Keratinocyte (primary cell): ENCODE data around the gene TCF7L2. TPM values are rescaled to one million over a fixed set of nuclear protein-coding genes. Genes with fewer than 3 reads are reported as not detected.

Experiments
- DNase-seq: peaks from one replicate; pipeline ENCODE4 v3.0.0-alpha.2; 2011; ENCODE audit warnings: low read depth, missing footprints, low spot score
- FAIRE-seq: peaks from 2 replicates; lab custom pipeline; 2011; peaks lifted over from hg19 to GRCh38; lab: Jason Lieb, UNC
- H2AFZ ChIP-seq: 2 replicates; pipeline ENCODE4 v1.6.0; 2012; ENCODE audit warnings: low read length, control low read depth, inconsistent platforms; ENCODE audit not compliant: control insufficient read depth
- H3K27ac ChIP-seq: 2 replicates; pipeline ENCODE4 v1.5.1; 2011; ENCODE audit warnings: low read length; ENCODE audit not compliant: control insufficient read depth, insufficient read depth
- H3K27me3 ChIP-seq: 3 replicates; pipeline ENCODE4 v1.6.0; 2011; ENCODE audit warnings: low read length; ENCODE audit not compliant: control insufficient read depth, insufficient read depth; ENCODE audit errors: extremely low read depth
- H3K36me3 ChIP-seq, 2 experiments: 2 replicates in 1 of 2; 3 replicates in 1 of 2; pipeline ENCODE4 v1.5.1; 2011; ENCODE audit warnings: low read length in 2 of 2, mild to moderate bottlenecking in 1 of 2; ENCODE audit not compliant: control insufficient read depth in 2 of 2, insufficient read depth in 2 of 2; ENCODE audit errors: extremely low read depth in 1 of 2
- H3K4me1 ChIP-seq: 3 replicates; pipeline ENCODE4 v1.5.1; 2011; ENCODE audit warnings: low read length; ENCODE audit not compliant: control insufficient read depth, insufficient read depth; ENCODE audit errors: extremely low read depth
- H3K4me2 ChIP-seq: 3 replicates; pipeline ENCODE4 v1.6.0; 2011; ENCODE audit warnings: low read depth, low read length; ENCODE audit not compliant: control insufficient read depth, insufficient read depth; ENCODE audit errors: extremely low read depth
- H3K4me3 ChIP-seq, 3 experiments: fragments of 200-600 bp in 1 of 3; sonication (generic) in 1 of 3; 2 replicates in 2 of 3; 3 replicates in 1 of 3; pipeline ENCODE4 v1.5.1; 2011 to 2016; ENCODE audit warnings: low read length in 3 of 3, mild to moderate bottlenecking in 3 of 3, control low read depth in 2 of 3, inconsistent platforms in 1 of 3, low read depth in 1 of 3, mixed read lengths in 1 of 3, mixed run types in 1 of 3, moderate library complexity in 1 of 3; ENCODE audit not compliant: control insufficient read depth in 2 of 3, insufficient read depth in 2 of 3; ENCODE audit errors: extremely low read depth in 1 of 3
- H3K79me2 ChIP-seq: 2 replicates; pipeline ENCODE4 v1.6.0; 2012; ENCODE audit warnings: low read length; ENCODE audit not compliant: control insufficient read depth, insufficient read depth
- H3K9ac ChIP-seq: 3 replicates; pipeline ENCODE4 v1.6.0; 2011; ENCODE audit warnings: low read length; ENCODE audit not compliant: control insufficient read depth, insufficient read depth; ENCODE audit errors: extremely low read depth
- H3K9me1 ChIP-seq: 3 replicates; pipeline ENCODE4 v1.6.0; 2011; ENCODE audit warnings: low read length; ENCODE audit not compliant: control insufficient read depth, insufficient read depth; ENCODE audit errors: extremely low read depth
- H3K9me3 ChIP-seq: 2 replicates; pipeline ENCODE4 v1.5.1; 2012; ENCODE audit warnings: low read depth, low read length; ENCODE audit not compliant: control insufficient read depth
- H4K20me1 ChIP-seq: 3 replicates; pipeline ENCODE4 v1.6.0; 2011; ENCODE audit warnings: low read length; ENCODE audit not compliant: control insufficient read depth, insufficient read depth; ENCODE audit errors: extremely low read depth
- CTCF ChIP-seq, 3 experiments: IDR thresholded peaks in 1 of 3; conservative IDR thresholded peaks in 1 of 3; optimal IDR thresholded peaks in 1 of 3; 2 replicates in 2 of 3; 3 replicates in 1 of 3; pipeline versions ENCODE3 to v1.5.1; 2011; ENCODE audit warnings: low read length in 3 of 3, mild to moderate bottlenecking in 3 of 3, moderate library complexity in 2 of 3, control low read depth in 1 of 3, inconsistent platforms in 1 of 3; ENCODE audit not compliant: insufficient read depth in 2 of 3; ENCODE audit errors: extremely low read depth in 1 of 3
- EZH2 ChIP-seq: IDR thresholded peaks from one replicate; pipeline ENCODE4 v1.6.1; 2012; ENCODE audit warnings: inconsistent platforms, mild to moderate bottlenecking, low read length, moderate library complexity
- dilution Hi-C: fragments of 300-500 bp; cut with MboI; formaldehyde crosslinking; loops from one replicate; pipeline ENCODE4 v1.7.0; 2020; ENCODE audit warnings: low sequenced_read_pairs; ENCODE audit not compliant: extremely low pct_ligation_motif_present
- polyA plus RNA-seq, 5 experiments: library from polyadenylated mRNA; depleted of rRNA in 3 of 5; stranded (reverse) in 3 of 5; stranded (forward) in 1 of 5; unstranded in 1 of 5; fragments of >200 nt; gene quantifications; 1 replicate in 1 of 5; 2 replicates in 3 of 5; 3 replicates in 1 of 5; pipeline versions ENCODE4 v1.2.1 to v1.2.3, GENCODE V29; 2011 to 2012; ENCODE audit warnings: missing spikeins in 2 of 5, low read depth in 1 of 5, low replicate concordance in 1 of 5

The TCF7L2 gene
- polyA plus RNA-seq, 1 donor (not counting 4 experiments of a cell fraction or from before 2014, with no cell fraction given): 2.5 TPM

DNA sequence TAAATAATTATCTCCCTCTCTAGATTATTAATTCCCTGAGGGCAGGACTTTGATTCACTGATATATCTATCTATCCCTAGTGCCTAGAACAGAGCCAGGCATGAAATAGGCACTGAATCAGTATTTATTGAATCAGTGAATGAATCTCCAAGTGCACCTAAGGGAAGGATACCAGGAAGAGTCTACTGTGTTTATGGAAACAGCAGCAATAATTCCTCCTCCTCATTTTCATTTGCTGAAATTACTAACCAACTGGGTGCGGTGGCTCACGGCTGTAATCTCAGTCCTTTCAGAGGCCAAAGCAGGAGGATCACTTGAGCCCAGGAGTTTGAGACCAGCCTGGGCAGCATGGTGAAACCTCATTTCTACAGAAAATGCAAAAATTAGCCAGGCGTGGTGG, 161.2 kb downstream of the TCF7L2 start:
- no peaks in the 10 kb centered on the region for H3K27me3 ChIP-seq
- DNase-seq (no peak), FAIRE-seq (peak; percentile 55)
- H2AFZ ChIP-seq: no peak overlapping the region
- H3K79me2 ChIP-seq: no peaks in the 10 kb centered on the region
- no peak overlapping the region for H3K27ac ChIP-seq
- H3K36me3 ChIP-seq: no peaks in the 10 kb centered on the region
- H3K4me2 ChIP-seq: no peak overlapping the region
- no peaks in the 10 kb centered on the region for H3K9me3 ChIP-seq
- H4K20me1 ChIP-seq: no peaks in the 10 kb centered on the region
- dilution Hi-C loops: no loop called here
- H3K4me1 ChIP-seq: peaks cover 8% of the 10 kb centered on the region
- H3K9me1 ChIP-seq: no peaks in the 10 kb centered on the region
- TF ChIP-seq CTCF (optimal IDR thresholded peaks at IDR 0.05 in 1 of 3, IDR thresholded peaks at IDR 0.05 in 1 of 3, conservative IDR thresholded peaks at IDR 0.05 in 1 of 3; ENCODE audit: extremely low read depth in 1 of 3, insufficient read depth in 2 of 3, low read length in 3 of 3) (no peak), EZH2 (no peak)
- H3K4me3 ChIP-seq: no peak overlapping the region
- no peak overlapping the region for H3K9ac ChIP-seq

DNA sequence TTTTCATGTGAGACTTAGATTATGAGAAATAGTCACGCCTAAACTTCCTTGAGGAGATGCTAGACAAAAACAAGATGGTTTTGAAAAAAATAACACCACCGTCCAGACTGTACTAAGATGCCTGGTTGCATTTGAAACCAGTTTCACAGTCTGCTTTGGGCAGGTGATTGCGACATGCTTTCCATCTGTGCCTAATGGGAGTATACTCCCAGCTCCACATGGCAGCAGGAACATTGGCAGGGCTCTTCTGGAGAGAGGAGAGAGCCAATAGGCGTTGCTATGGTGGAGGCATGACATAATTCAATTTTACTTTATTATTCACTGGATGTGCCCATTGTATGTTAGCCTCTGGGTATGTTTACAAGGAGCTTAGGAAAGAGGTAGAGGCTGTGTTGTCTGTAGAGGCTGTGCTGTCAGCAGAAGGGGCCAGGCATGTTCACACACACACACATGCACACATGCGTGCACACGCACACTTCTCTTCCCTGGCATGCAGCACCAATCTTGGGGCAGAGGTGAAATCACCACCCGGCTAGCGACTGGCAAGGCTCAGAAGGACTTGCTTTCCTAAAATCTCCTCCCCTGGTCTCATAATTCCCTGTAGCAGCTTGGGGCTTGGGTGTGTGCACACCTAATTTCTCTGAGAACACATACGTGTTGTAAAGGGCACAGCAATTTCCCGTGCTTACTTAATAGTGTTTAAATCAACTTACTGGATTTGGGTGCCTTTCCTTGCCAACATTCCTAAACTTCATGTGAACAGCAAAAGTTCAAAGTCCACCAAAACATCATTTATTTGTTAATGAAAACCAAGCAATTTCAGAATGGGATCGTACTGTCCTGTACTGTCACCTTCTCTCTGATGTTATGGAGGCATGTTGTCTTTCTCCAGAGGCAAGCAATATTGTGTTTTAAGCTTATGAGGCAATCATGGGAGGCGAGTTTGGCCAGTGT, 162.1 kb downstream of the TCF7L2 start:
- TF ChIP-seq EZH2 (no peak), CTCF (optimal IDR thresholded peaks at IDR 0.05 in 1 of 3, IDR thresholded peaks at IDR 0.05 in 1 of 3, conservative IDR thresholded peaks at IDR 0.05 in 1 of 3; ENCODE audit: extremely low read depth in 1 of 3, insufficient read depth in 2 of 3, low read length in 3 of 3) (no peak)
- no peak for DNase-seq
- no peak overlapping the region for H3K9ac ChIP-seq
- H3K27ac ChIP-seq: no peak overlapping the region
- no peaks in the 10 kb centered on the region for H3K79me2 ChIP-seq
- peak; percentile 65 for FAIRE-seq
- dilution Hi-C loops: no loop called here
- no peaks in the 10 kb centered on the region for H3K9me1 ChIP-seq
- H3K36me3 ChIP-seq: no peaks in the 10 kb centered on the region
- no peaks in the 10 kb centered on the region for H4K20me1 ChIP-seq
- H3K4me2 ChIP-seq: peak overlapping the region; percentile 6
- no peaks in the 10 kb centered on the region for H3K27me3 ChIP-seq
- H3K4me3 ChIP-seq: no peak overlapping the region
- peak overlapping the region; percentile 12 for H2AFZ ChIP-seq
- no peaks in the 10 kb centered on the region for H3K9me3 ChIP-seq
- H3K4me1 ChIP-seq: peaks cover 5% of the 10 kb centered on the region
